Nephron progenitor cell (in vitro differentiated cells): ENCODE measurements around the gene OR4F15.

Source experiments
- DNase-seq: peaks from one replicate; pipeline ENCODE4 v3.0.0; 2021
- H3K27ac Mint-ChIP-seq: 2 replicates; pipeline ENCODE4 v1.8.0; 2021; ENCODE audit warnings: mild to moderate bottlenecking, moderate library complexity, mixed read lengths
- H3K27me3 Mint-ChIP-seq: 2 replicates; pipeline ENCODE4 v1.8.0; 2021; ENCODE audit warnings: mild to moderate bottlenecking, low read depth, mixed read lengths; ENCODE audit not compliant: poor library complexity
- H3K36me3 Mint-ChIP-seq: 2 replicates; pipeline ENCODE4 v1.8.0; 2021; ENCODE audit warnings: low read depth, mixed read lengths
- H3K4me1 Mint-ChIP-seq: 2 replicates; pipeline ENCODE4 v1.8.0; 2021; ENCODE audit warnings: mixed read lengths
- H3K4me3 Mint-ChIP-seq: 2 replicates; pipeline ENCODE4 v1.8.0; 2021; ENCODE audit warnings: mild to moderate bottlenecking, moderate library complexity, mixed read lengths
- H3K9me3 Mint-ChIP-seq: 2 replicates; pipeline ENCODE4 v1.8.0; 2021; ENCODE audit warnings: mild to moderate bottlenecking, moderate library complexity, mixed read lengths
- TF ChIP-seq, protein P1 (sequence below): fragments of 200-600 bp; sonication (generic); IDR thresholded peaks from 2 replicates; pipeline ENCODE4 v1.5.0; 2021; ENCODE audit warnings: antibody characterized with exemption

Gene OR4F15

DNA sequence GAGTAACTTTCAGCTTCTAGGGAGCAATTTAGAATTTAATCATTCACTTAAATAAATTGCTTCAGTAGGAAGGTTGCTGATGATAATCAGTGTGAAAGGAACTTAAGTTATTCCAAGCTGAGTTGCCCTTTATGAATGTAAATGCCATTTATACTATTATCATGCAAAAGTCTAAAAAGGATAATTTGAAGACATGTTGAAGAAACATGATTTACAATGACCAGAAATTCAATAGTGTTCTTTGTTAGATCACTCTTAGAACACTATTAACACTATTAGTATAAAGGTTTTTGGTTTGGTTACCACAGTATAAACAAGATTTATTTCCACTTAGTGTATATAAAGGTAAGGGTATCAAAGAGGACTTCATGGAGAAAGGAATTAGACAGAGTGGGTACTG, 7.1 kb upstream of the OR4F15 start:
- Mint-ChIP-seq H3K9me3 (no peaks in the 10 kb centered on the region), H3K36me3 (no peaks in the 10 kb centered on the region), H3K4me3 (no peak overlapping the region), H3K4me1 (no peaks in the 10 kb centered on the region), H3K27me3 (peaks cover 28% of the 10 kb centered on the region), H3K27ac (no peak overlapping the region)
- TF ChIP-seq, protein P1, sequence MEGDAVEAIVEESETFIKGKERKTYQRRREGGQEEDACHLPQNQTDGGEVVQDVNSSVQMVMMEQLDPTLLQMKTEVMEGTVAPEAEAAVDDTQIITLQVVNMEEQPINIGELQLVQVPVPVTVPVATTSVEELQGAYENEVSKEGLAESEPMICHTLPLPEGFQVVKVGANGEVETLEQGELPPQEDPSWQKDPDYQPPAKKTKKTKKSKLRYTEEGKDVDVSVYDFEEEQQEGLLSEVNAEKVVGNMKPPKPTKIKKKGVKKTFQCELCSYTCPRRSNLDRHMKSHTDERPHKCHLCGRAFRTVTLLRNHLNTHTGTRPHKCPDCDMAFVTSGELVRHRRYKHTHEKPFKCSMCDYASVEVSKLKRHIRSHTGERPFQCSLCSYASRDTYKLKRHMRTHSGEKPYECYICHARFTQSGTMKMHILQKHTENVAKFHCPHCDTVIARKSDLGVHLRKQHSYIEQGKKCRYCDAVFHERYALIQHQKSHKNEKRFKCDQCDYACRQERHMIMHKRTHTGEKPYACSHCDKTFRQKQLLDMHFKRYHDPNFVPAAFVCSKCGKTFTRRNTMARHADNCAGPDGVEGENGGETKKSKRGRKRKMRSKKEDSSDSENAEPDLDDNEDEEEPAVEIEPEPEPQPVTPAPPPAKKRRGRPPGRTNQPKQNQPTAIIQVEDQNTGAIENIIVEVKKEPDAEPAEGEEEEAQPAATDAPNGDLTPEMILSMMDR = no peak
- DNase-seq = no peak

DNA sequence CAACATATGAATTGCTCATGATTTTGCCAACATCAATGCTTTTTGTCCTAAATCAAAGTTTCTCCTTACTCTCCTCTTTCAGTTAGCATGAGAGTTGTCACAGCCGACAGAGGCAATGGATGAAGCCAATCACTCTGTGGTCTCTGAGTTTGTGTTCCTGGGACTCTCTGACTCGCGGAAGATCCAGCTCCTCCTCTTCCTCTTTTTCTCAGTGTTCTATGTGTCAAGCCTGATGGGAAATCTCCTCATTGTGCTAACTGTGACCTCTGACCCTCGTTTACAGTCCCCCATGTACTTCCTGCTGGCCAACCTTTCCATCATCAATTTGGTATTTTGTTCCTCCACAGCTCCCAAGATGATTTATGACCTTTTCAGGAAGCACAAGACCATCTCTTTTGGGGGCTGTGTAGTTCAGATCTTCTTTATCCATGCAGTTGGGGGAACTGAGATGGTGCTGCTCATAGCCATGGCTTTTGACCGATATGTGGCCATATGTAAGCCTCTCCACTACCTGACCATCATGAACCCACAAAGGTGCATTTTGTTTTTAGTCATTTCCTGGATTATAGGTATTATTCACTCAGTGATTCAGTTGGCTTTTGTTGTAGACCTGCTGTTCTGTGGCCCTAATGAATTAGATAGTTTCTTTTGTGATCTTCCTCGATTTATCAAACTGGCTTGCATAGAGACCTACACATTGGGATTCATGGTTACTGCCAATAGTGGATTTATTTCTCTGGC, 6.2 kb upstream of the OR4F15 start:
- no peak overlapping the region for H3K4me3 Mint-ChIP-seq
- no peaks in the 10 kb centered on the region for H3K36me3 Mint-ChIP-seq
- TF ChIP-seq, protein P1 = no peak
- H3K4me1 Mint-ChIP-seq = no peaks in the 10 kb centered on the region
- DNase-seq = no peak
- H3K27ac Mint-ChIP-seq = no peak overlapping the region
- no peaks in the 10 kb centered on the region for H3K9me3 Mint-ChIP-seq
- H3K27me3 Mint-ChIP-seq = peaks cover 28% of the 10 kb centered on the region

DNA sequence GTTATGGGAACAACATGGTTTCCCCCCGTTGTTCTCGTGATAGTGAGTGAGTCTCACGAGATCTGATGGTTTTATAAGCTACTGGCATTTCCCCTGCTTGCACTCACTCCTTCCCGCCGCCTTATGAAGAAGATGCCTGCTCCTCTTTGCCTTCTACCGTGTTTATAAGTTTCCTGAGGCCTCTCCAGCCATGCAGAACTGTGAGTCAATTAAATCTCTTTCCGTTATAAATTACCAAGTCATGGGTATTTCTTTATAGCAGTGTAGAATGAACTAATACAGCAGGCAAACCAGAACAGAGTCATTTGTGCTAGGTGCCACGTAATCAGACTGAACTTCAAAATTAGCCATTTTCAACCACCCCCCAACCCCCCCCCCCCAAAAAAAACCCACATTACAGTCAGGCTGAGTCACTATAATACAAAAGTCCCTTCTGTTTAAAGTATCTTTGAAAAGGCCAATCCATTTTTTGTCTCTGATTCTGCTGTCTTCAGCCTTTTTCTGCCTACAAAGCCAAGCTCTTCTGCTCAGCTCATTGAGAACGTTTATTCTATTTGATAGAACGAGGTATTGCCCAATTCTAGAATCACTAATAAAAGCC, 4.6 kb upstream of the OR4F15 start:
- H3K36me3 Mint-ChIP-seq = no peaks in the 10 kb centered on the region
- TF ChIP-seq, protein P1 = no peak
- no peak overlapping the region for H3K27ac Mint-ChIP-seq
- H3K9me3 Mint-ChIP-seq = no peaks in the 10 kb centered on the region
- H3K4me1 Mint-ChIP-seq = no peaks in the 10 kb centered on the region
- DNase-seq = no peak
- H3K27me3 Mint-ChIP-seq = peaks cover 36% of the 10 kb centered on the region
- H3K4me3 Mint-ChIP-seq = no peak overlapping the region

DNA sequence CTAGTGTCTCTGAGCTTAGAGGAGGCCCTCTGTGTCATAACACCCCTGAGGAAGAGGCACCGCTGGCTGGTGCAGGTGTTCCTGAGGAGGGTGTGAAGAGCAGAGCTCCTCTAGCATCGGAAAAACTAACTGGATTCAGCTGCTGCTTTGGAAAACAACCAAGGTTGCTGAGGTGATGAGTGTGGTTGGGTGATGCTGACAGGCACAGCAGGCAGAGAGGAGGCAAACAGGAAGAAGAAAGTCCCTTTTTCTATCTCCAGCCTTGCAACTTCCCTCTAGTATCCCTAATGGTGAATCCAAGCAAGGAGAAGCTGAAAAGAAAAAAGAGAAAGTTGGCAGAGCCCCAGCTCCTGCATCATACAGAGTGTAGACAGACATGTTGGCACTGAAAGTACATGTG, 3.8 kb upstream of the OR4F15 start:
- DNase-seq = no peak
- H3K36me3 Mint-ChIP-seq = no peaks in the 10 kb centered on the region
- no peaks in the 10 kb centered on the region for H3K4me1 Mint-ChIP-seq
- no peaks in the 10 kb centered on the region for H3K9me3 Mint-ChIP-seq
- peaks cover 40% of the 10 kb centered on the region for H3K27me3 Mint-ChIP-seq
- no peak overlapping the region for H3K4me3 Mint-ChIP-seq
- no peak overlapping the region for H3K27ac Mint-ChIP-seq
- TF ChIP-seq, protein P1 = no peak

DNA sequence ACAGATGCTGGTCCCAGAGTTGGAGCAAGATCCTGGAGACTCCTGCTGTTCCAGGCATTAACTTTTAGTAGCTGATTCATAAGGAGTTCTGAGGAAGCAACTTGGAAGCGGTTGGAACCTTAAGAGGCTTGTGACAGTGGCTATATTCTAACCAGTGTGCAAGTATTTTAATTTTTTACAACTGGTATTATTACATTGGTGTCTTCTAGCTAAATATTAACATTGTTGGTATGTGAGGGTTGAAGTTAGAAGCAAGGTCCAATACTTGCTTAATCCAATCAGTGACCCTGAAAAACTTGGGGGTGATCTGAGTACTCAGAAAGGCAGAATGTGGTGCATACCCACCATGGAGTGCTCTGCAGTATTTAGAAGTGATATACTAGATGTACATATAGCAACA, 1.5 kb upstream of the OR4F15 start:
- Mint-ChIP-seq H3K27me3 (peaks cover 40% of the 10 kb centered on the region), H3K36me3 (no peaks in the 10 kb centered on the region), H3K4me3 (no peak overlapping the region), H3K27ac (no peak overlapping the region), H3K9me3 (no peaks in the 10 kb centered on the region), H3K4me1 (no peaks in the 10 kb centered on the region)
- TF ChIP-seq, protein P1 = no peak
- no peak for DNase-seq

DNA sequence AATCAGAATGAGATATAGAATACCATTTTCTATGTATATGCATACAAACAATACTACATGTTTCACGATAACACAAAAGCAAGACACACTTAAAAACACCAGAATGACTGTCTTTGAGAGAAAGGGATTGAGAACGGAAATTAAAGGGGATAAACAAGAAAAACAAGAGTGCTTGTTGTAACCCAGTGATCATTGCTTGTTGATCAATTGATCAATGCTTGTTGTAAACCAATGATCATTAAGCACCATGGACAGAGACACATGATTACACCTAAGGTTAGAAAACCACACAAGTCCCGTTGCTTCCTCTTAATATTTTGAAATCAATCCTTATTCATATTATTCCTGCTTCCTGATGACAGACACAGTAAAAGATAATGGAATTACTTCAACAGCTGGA, 1.1 kb upstream of the OR4F15 start:
- Mint-ChIP-seq H3K4me3 (no peak overlapping the region), H3K9me3 (no peaks in the 10 kb centered on the region), H3K27ac (no peak overlapping the region), H3K4me1 (no peaks in the 10 kb centered on the region), H3K36me3 (no peaks in the 10 kb centered on the region), H3K27me3 (peaks cover 38% of the 10 kb centered on the region)
- TF ChIP-seq, protein P1 = no peak
- DNase-seq = no peak
